HG03045 (cell line): ENCODE results near the gene KIF5A.

Experiments
- ATAC-seq: cut with Tn5 transposase; IDR thresholded peaks from one replicate; pipeline ENCODE4 v1.9.1; 2021; ENCODE audit warnings: mild to moderate bottlenecking, moderate library complexity; ENCODE audit not compliant: unreplicated experiment

The KIF5A gene

GRCh38 chr12:57533108-57533507 is 16.7 kb upstream of the KIF5A start:
- ATAC-seq: no peak

GRCh38 chr12:57534250-57534649 is 15.6 kb upstream of the KIF5A start:
- ATAC-seq: no peak

GRCh38 chr12:57534991-57535543 is 14.8 kb upstream of the KIF5A start:
- no peak for ATAC-seq

- no peak for ATAC-seq
Observed at GRCh38 chr12:57535764-57536596, 13.9 kb upstream of the KIF5A start.

GRCh38 chr12:57536597-57536942 is 13.3 kb upstream of the KIF5A start:
- ATAC-seq: no peak

GRCh38 chr12:57539134-57539768 is 10.6 kb upstream of the KIF5A start:
- no peak for ATAC-seq

GRCh38 chr12:57541001-57541400 is 8.8 kb upstream of the KIF5A start:
- no peak for ATAC-seq

GRCh38 chr12:57541717-57542116 is 8.1 kb upstream of the KIF5A start:
- ATAC-seq: no peak

GRCh38 chr12:57543581-57543980 is 6.3 kb upstream of the KIF5A start:
- ATAC-seq: no peak

- ATAC-seq: no peak
Observed at GRCh38 chr12:57545809-57546437, 3.9 kb upstream of the KIF5A start.

- ATAC-seq: peak; percentile 94
Observed at GRCh38 chr12:57546438-57547287, 3.2 kb upstream of the KIF5A start, which contains the start of gene DCTN2. DCTN2 (minus strand) TSS chr12:57547192; CDS start chr12:57547063, 129 bp downstream.

GRCh38 chr12:57547288-57548012 is 2.4 kb upstream of the KIF5A start:
- ATAC-seq: no peak

- no peak for ATAC-seq
Observed at GRCh38 chr12:57548013-57548315, 1.9 kb upstream of the KIF5A start.

- no peak for ATAC-seq
Observed at GRCh38 chr12:57548488-57548887, 1.4 kb upstream of the KIF5A start.

- ATAC-seq: no peak
Observed at GRCh38 chr12:57549203-57549908, 488 bp upstream of the KIF5A start.

- no peak for ATAC-seq
Observed at GRCh38 chr12:57550641-57551549, 1.1 kb downstream of the KIF5A start.

GRCh38 chr12:57551637-57552305 is 1.9 kb downstream of the KIF5A start:
- ATAC-seq: no peak

- ATAC-seq: no peak
Observed at GRCh38 chr12:57552306-57552651, 2.4 kb downstream of the KIF5A start.
